Germinal center (tissue), 1 donor: ENCODE measurements around the gene ASZ1.

Source experiments
- DNase-seq: peaks from one replicate; pipeline ENCODE4 v3.0.0; 2012; ENCODE audit warnings: mixed read lengths, low spot score

The ASZ1 gene

GRCh38 chr7:117338020-117338419, 89.3 kb downstream of the ASZ1 start:
- no peak for DNase-seq

DNA sequence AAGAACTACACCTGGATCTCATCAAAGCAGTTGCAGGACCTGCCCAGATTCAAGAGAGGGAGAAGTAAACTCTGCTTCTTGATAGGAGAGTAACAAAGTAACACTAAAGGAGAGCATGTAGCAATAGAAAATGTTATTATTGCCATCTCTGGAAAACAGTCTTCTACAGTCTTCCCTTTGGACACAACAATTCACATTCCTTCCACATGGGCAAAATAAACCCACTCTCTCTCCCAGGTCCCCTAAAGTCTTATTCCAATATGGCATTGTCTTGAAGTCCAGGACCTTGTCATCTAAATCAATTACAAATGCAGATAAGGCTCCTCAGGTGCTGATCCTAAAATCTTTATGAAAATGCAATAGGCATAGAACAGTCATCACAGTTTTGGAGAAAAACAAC, 94.1 kb downstream of the ASZ1 start:
- DNase-seq, result no peak

DNA sequence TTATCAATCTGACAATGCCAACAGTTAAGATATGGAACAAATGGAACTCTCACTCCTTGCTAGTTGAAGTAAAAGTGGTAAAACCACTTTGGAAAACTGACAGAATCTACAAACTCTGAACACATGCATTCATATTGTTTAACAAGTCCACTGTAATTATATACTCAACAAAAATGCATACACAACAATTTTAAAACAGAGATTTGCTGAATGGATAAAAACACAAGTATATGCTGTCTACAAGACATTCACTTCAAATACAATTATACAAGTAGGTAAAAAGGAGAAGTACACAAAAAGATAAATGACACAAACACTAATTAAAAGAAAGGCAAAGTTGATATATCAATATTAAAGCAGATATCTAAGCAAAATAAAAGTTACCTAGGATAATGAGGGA, 95.3 kb downstream of the ASZ1 start:
- DNase-seq, result no peak

- no peak for DNase-seq
Measured at GRCh38 chr7:117325836-117326235, 101.5 kb downstream of the ASZ1 start.

DNA sequence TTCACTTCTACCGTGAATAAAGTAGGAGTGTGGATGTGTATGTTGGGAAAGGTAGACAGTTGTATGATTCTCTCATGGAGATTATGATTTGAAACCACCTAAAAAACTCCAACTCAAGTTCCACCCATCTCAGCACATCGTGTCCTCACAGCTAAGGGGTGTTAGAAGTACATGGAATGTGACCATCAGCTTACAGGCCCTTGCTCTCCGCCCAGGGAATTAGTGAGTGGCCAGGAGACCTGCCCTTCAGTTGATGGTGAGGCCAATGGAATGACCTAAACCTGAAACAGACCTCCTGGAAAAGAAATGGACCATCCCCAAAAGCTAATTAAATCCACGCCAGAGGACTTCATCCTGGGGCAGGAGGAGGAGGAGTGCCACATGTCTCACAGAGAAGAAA, 102.3 kb downstream of the ASZ1 start:
- DNase-seq, result no peak

DNA sequence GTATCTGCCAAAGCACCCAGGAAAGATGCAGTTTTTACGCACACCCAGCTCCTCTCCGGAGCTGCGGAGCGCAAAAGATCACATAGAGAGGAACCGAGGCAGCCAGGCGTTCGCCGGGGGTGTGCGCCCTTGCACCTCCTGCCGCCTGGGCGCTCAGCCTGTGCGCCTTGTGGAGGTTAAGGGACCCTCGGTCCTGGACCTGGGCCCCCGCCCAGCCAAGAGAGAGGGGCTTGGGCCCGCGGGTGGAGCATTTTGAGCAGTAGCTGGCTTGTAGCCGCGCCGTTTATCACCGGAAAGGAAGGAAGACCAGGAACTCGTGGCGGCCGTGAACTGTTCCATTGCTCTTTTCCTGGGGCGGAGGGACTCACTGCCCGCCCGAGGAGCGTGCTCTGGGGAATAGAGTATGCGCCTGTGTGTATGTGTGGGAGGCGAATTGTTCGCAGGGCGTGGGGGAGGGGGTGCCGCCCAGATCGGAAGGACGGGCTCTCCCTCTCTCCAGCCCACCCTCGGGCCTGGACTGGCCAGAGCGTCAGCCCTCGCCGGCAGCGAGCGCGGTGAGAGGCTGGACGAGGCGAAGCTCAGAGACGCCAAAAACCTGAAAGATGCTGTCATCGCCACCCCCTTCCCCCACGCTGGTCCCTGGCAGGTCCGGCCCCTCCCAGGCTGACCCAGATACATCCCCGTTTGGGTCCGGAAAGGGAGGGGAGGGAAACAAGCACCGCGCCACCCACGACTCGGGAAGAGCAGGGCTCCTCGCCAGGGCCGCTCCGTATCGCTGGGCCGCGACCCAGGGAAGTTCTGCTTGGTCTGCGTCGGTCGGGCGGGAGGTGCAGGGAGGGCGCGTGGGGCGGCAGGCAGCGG, 103.2 kb downstream of the ASZ1 start:
- DNase-seq, result no peak

DNA sequence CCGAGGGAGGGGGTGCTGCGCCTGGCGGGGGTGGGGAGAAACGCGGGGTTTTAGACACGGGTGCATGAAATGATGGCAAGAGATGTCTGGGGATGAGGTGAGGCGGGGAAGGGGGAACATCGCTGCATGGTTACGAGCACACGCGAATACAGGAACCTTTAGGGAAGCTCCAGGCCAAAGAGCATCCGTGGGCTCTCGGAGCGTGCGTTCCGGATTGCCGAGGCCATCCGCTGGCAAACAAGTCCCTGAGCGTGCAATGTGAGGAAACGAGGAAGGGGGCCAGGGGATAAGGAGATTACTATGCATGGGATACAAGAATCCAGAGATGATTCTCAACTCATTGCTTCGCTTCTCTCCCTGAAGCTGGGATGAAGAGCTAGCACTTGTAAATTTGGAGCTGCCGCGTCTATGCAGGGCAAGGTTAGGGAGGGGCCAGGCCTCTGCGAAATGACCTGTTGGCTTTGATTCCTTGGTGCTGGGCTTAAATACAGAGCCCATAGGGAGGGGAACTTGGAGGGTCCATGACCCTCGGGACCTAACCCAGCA, 103.9 kb downstream of the ASZ1 start:
- no peak for DNase-seq

GRCh38 chr7:117322741-117323304, 104.5 kb downstream of the ASZ1 start, which contains the start of gene WNT2:
Gene WNT2 (minus strand): TSS chr7:117323058. CDS start chr7:117322989, 69 bp downstream.
- no peak for DNase-seq

- no peak for DNase-seq
Measured at GRCh38 chr7:117320523-117320922, 106.8 kb downstream of the ASZ1 start.

GRCh38 chr7:117319181-117319580, 108.1 kb downstream of the ASZ1 start:
- DNase-seq, result no peak

GRCh38 chr7:117313582-117313981, 113.7 kb downstream of the ASZ1 start:
- no peak for DNase-seq
